NCI-H524 (cell line): ENCODE measurements around the gene LAP3.
A peak's percentile ranks its signal among the peaks of the same experiment; 100 is the strongest.
"Not testable (repeated sequence)": the region's sequence is repeated elsewhere in the genome, so short reads cannot be mapped to it uniquely, and the experiment has no call there.

ENCODE experiments used
- DNase-seq, 2 experiments: peaks; one replicate each; lab custom pipeline; 2025; lab: John Stamatoyannopoulos, UW

The LAP3 gene

DNA sequence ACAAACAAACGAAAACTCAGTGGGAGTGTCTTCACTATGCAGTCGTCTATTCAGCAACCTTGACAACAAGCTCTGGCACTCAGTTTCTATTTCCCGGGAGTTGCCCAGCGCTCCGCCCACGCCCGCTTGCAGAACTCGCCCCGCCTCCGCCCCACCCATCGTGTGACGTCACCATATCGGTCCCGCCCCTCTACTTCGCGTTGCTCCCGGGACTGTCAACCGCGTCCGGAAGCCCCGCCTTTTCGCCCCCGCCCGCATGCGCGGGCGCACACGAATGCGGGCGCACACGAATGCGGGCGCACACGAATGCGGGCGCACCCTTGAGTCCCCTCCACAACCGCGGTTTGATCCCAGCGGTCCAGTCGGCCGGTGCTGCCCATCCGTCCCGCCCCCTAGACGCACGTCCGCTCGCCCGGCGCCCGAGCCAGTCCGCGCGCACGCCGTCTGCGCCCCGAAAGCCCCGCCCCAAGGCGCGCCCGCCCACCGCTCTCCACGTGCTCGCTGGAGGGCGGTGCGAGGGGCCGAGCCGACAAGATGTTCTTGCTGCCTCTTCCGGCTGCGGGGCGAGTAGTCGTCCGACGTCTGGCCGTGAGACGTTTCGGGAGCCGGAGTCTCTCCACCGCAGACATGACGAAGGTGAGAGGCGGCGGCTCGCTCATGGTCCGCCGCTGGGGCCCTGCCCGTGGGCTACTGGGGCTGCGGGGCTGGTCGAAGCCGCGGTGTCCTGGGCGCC, at the start of gene LAP3:
TSS of gene LAP3 (plus strand) at position 267 of the 733 bp plus-strand sequence. CDS start at position 535, 268 bp downstream.
- peak; percentile 91 to 92 for DNase-seq

DNA sequence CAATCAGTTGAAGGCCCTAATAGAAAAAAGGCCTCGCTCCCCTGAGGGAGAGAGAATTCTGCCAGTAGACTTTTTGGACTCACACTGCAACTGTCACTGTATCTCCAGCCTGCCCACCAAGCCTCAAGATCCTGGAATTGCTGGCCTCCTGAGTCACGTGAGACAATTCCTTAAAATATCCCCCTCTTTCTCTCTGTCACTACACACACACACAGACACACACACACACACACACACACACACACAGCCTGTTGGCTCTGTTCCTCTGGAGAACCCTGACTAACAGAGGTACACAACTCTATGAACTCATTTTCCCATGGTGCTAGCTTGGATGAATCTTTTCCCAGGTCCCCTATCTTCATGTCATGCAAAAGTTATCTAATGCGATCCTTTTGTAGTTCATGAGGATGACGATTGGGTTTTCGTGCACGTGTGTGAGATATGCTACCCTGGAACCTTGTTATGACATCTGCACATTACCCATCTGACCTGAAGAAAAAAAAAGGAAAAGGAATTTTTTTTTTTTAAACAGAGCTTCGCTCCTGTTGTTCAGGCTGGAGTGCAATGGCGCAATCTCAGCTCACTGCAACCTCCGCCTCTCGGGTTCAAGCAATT, 48.3 kb upstream of the LAP3 start:
- DNase-seq: no peak

DNA sequence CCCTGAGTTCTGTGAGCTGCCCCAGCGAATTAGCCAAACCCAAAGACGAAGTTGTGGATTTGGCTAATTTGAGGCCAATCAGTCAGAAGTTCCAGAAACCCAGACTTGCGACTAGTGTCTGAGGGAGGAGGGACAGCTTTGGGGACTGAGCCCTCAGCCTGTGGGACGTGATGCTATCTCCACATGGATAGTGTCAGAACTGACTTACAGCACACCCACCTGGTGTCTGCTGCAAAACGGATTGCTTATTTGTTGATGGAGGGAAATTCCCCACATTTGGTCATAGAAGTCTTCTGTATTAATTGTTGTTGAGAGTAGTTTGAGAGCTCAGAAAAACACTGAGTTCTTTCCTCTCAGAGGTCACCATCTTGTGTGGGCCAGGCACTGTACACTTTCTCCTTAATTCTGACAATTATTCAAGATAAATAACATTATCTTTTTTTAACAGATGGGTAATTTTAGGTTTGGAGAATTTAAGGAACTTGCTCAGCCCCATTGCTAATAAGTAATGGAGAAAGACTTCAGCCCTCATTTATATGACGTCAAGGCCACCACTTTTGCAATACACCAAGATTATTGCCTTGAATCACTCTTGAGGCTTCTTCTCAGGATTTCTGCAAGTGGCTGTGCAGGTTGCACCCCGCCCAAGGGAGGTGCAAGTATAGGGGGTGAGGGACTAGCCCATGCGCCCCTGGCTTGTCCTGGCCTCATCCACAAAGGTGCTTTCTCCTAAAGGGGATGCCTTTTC, 45.3 kb upstream of the LAP3 start:
- no peak for DNase-seq

DNA sequence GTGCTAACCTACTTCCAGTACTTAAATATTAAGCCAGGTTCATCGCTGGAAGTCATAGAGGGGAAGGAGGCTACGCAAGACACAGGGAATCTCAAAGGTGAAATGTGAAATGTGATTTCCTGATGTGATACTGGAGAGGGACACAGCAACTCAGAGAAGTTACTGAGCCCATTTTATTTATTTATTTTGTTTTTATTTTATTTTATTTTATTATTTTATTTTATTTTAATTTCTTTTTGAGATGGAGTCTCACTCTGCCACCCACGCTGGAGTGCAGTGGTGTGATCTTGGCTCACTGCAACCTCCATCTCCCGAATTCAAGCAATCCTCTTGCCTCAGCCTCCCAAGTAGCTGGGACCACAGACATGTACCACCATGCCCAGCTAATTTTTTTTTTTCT, 42.3 kb upstream of the LAP3 start:
- DNase-seq: no peak

DNA sequence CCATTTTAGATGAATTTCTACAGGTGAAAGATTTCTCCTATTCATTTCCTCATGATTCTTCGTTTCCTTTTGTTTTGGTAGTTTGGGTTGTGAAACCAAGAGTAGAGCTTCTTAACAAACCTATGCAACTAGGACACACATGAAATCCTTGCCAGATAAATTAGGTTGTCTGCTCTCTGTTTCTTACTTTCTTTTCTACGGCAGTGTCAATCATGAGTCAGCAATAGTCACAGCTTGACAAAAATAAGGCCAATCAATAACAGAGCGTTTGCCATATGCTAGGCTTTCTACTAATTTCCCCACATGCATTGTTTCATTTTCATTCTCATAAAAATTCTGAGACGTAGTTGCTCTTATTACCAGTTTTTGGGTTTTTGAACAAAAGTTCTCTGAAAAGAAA, 41.8 kb upstream of the LAP3 start:
- no peak for DNase-seq

DNA sequence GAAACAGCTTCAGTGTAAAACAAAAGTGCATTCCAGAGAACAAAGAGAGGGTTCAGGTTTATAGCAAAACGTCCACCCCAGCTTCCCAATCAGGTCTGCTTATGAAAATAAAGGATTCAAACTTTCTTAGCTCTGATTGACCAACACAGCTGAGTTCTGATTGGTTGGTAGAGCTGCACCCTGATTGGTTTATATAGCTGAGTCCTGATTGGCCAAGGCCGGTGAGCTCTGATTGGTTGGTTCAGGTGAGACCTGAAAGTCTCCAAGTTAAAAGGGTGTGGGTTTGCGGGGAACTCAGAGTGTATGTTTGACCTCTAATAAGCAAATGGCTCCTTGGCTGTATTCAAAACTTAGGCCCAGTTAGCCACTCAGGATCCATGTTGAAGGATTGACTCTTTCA, 41.1 kb upstream of the LAP3 start:
- DNase-seq: no peak

DNA sequence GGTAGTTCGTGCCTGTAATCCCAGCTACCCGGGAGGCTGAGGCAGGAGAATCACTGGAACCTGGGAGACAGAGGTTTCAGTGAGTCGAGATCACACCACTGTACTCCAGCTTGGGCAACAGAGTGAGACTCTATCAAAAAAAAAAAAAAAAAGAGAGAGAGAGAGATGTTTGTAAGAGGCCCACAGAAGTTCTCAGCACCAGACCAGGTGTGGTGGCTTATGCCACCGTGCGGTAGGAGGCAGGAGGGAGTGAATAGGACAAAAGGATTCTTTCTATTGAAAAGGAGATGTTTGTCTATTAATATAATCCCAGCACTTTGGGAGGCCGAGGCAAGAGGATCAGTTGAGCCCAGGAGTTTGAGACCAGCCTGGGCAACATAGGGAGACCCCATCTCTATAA, 39.9 kb upstream of the LAP3 start:
- not testable (repeated sequence) for DNase-seq

DNA sequence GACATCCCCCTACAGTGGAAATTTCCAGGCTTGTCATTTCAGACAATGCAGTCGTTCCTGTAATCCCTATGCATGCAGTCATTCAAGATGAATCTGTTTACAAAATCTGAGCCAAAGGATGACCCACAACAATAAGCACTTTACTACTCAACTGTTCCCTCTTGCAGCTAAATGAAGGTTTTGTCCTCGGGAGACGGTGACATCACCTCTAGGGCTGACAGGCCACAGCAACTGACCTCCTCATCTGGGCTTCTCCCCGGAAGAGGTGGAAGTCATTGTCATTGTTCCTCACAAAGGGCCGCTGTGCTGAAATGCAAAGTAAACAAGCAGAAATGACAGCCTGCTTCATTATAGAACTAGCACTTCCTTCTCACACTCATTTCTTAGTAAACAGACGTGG, 32.8 kb upstream of the LAP3 start:
- no peak for DNase-seq

DNA sequence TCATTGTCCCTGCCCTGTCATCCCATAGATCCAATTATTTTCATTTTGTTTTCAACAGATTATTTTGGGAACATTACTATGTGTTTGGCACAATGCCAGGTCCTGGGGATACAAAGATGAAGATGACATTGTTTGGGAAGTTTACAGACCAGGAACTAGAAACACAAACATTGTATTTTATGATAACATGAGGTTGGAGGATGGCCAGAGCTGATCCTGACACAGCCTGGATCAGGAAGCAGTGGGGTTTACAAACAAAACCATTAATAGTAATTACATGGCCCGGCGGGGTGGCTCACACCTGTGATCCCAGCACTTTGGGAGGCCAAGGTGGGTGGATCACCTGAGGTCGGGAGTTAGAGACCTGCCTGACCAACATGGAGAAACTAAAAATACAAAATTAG, 32.2 kb upstream of the LAP3 start:
- no peak for DNase-seq

DNA sequence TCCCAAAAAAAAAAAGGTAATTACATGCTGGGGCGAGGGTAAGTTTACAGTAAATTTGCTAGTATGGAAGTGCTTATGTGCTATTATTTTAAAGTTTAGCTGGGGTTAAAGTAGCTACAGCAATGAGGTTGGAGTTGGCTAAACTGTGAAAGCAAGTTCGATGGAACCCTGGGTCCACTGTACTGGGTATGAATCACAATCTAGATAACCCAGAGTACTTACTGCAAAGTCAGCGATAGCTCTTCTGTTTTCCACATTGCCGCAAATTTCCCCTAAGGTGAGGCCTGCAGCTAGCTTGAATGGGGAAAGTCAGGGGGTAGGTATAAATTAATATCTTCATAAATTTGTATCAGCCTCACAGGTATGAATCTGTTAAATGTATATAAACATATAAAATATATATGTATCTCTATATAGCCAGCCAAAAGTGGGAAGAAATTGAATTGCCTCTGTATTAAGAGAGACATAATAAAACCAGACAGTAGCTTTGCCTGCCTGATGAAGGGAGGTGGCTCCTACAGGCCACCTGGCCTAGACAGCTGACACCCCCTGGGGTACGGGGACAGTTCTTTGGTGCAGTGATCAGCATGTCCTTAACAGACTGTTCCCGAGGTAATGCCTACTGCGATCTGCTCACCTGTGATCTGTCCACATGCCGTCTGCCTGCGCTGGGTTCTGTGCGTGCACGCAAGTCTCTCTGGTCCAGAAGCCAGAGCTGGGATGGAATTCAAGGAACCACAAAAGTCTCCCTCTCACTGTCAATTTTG, 31.4 kb upstream of the LAP3 start:
- DNase-seq: no peak

DNA sequence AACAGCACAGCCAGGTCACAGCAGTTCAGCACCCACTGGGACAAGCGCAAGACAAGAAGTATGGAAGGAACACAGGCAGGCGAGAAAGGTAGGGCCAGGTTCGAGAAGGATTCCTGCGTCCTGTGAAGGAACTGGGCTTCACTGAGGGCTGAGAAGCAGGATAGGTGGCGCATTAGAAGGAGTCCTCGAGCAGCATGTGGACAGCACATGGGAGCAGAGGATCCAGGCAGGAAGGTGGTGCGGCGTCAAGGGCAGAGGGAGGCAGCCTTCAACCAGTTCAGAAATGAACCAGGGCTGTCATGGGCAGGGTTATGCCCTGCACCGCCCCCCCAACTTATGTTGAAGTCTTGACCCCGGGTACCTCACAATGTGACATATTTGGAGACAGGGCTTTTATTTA, 30.8 kb upstream of the LAP3 start:
- no peak for DNase-seq

DNA sequence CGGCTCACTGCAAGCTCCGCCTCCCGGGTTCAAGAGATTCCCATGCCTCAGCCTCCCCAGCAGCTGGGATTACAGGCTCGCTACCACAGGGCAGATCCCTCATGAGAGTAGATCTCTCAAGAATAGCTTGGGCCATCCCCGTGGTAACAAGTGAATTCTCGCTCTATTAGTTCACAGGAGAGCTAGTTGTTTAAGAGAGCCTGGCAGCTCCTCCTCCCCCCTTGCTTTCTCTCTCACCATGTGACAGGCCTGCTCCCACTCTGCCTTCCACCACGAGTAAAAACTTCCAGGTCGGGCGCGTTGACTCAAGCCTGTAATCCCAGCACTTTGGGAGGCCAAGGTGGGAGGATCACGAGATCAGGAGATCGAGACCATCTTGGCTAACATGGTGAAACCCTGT, 30.3 kb upstream of the LAP3 start:
- DNase-seq: no peak

DNA sequence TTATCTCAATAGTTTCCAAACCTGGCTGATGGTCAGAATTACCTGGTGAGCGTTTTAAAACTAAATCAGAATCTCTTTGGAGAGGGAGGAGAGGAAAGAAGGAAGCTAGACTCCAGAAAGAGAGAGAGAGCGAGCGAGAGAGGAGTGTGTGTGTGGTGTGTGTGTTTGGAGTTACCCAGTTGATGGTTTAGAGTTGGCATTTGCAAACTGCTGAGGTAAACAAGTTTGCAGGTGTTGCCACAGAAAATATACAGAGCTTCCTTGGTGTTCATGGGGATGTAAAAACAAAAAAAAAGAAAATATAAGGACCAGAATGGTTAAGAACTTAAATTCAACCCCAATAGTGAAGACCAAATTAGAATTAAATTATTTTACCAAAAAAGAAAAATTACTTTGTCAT, 26.4 kb upstream of the LAP3 start:
- no peak for DNase-seq

DNA sequence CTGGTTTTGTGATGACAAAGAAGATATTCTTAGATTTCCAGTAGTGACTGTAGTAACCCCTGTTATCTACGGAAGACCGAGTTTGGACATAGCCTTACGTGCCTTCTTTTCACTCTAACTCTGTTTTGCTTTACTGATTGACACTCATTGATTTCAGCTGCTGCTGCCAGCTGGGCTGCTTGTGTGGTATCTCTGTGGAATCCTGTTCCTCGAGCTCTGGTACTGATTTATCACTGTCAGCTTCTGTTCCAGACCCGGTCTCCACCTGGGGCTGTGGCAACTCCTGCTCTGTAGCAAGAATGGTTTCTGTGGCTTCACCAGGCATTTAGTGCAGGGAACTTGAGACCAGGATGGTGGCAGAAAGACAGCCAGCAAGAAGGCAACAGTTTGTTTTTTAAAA, 24.6 kb upstream of the LAP3 start:
- no peak for DNase-seq

DNA sequence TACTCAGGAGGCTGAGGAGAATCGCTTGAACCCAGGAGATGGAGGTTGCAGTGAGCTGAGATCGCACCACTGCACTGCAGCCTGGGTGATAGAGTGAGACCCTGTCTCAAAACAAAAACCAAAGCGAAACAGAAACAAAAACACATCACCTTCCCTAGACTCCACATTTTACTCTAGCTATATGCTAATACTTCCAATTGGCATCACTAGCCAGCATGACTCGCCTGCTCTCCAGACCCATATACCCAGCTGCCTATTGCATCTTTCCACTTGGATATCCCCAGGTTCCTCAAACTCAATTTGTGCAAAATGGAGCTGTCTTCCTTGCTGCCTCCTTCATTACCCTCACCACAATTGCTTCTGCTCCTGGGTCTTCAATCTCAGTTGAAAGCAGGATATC, 22.4 kb upstream of the LAP3 start:
- DNase-seq: no peak

DNA sequence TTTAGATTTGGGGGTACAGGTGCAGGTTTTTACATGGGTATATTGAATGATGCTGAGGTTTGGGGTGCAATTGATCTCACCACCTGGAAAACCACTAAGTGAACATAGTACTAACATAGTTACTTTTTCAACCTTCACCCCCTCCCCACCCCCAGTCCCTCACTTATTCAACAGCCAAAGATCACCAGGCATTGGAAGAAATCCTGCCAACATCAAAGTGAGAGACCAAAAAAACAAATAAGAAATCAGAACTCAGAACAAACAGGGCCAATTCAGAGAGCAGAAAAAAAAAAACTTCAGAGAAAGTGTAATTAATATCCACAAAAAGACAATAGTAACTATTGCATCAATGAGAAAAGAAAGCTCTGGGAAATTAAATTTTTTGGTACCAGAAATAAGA, 20.5 kb upstream of the LAP3 start:
- DNase-seq: no peak

DNA sequence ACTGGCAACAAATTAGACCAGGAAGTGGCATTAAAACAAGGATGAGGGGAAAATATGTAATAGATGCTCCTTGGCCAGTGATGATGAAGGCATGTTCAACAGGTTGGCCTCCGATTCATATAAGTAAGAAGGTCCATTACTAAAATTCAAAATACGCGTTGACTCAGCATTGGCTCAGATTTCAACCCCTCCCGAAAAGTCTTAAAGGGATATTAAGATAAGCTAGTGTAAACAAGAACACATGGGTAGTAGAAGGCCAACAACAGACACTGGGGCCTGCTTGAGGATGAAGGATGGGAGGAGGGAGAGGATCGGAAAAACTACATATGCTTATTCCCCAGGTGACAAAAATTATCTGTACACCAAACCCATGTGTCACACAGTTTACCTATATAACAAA, 19.1 kb upstream of the LAP3 start:
- DNase-seq: no peak

DNA sequence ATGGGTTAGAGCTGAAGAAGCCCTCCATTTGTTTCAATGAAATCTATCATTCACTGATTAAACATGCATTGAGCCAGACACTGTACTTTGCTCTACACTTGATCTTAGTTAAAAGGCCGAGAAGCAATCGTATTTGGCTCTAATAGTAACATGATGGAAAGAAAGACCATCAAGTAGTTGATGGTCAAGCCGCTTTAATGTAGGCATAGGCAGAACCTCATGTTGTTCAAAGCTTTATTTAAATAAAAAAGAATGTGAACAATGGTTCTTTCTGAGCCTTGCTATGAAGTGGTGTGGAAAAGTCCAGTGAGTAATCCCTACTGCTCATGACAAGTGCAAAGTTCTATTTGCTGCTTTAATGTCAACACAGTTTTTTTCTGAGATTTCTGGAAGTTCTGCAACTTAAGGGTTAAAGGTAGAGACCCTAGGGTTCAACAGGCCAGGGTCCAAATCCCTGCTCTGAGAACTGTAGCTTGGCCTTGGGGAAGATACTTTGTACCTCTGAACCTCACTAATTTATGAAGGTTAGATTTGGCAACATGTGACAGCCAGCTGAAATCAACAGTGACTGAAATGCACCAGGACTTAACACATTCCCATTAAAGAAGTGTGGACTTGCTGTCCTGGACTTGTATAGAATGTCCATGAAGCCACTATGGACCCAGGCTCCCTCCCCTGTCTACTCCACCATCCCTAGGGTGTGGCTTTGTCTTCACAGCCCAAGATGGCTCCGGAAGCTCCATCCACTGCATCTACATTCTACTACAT, 17.9 kb upstream of the LAP3 start:
- no peak for DNase-seq

DNA sequence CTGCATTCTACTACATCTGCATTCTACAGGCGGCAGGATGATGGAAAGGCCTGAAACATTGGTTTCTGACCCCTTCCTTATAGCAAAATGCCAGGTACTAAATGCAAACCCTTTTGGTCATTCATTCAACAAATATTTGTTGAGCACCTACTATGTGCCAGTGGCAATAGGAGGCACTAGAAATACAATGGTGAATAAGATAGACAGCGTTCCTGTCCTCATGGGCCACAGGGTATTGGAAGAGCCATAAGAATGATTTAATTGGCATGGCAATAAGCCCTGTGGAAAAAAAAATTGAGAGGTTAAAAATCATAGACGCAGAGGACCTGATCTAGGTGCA, 17.3 kb upstream of the LAP3 start:
- no peak for DNase-seq

DNA sequence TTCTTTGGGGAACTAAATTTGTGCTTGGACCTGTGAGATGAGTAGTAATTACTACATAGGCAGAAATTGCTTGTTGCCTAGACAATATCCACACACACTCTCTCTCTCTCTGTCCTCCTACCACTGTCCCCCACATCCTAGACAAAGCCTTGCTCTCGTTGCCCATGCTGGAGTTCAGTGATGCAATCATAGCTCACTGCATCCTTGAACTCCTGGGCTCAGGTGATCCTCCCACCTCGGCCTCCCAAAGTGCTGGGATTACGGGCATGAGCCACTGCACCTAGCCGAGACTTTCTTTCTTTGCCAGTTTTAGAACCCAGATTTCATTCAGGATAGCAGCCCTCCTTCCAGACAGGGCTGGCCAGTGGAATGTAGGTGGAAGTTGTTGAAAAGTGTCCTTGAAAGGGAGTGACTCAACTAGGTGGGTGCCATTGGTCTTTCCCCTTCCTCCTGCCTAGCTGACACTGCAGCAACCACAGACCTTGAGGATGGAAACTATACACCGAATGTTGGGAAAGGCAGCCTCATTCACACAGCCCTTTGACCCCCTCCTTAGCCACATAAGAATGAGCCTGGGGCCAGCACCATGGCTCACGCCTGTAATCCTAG, 16.8 kb upstream of the LAP3 start:
- DNase-seq: no peak

DNA sequence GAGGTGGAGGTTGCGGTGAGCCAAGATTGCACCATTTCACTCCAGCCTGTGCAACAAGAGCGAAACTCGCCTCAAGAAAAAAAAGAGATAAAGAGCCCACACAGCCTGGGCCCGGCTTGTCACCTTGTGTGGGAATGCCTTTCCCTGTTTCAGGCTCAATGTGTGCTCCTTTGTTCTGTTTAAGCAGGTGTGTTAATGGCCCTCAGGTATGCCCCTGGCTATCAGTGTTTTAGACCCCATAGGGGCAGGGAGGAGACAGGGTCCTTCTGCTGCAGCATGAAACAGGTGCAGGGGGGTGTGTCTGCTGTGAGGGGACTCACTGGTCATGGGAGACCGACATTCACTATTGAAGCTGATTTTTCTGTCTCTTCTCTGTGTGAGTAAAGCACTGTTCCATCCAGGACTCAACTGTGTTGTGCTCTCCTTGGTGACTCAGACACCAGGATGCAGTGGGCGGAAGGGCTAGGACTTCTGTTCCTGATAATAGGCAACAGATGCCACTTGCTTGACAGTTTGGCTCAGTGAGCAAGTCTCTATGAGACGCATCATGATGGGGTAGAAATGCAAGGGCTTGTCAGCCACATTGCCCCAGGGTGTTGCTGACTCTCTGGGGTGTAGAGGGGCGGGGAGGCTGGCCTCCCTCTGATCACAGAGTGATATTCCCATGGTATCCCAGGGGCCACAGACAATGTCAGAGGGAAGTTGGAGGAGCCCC, 15.6 kb upstream of the LAP3 start:
- DNase-seq: peak; percentile 4 to 38
